SK-MEL-5 (cell line): ENCODE measurements around the gene SOX10. TPM values are rescaled to one million over a fixed set of nuclear protein-coding genes. Genes with fewer than 3 reads are reported as not detected.
A peak's percentile ranks its signal among the peaks of the same experiment; 100 is the strongest.

Experiments
- DNase-seq: peaks from one replicate; pipeline ENCODE4 v3.0.0-alpha.2; 2016; ENCODE audit warnings: low read depth, low spot score
- in situ Hi-C: cut with HindIII; loops from 2 replicates; pipeline ENCODE4 v1.10.0; 2016; ENCODE audit warnings: low sequenced_read_pairs, high pct_unique_total_duplicates, low pct_unique_long_range_greater_than_20kb
- polyA plus RNA-seq, 2 experiments: library from polyadenylated mRNA; depleted of rRNA; stranded (reverse); fragments of >200 nt; gene quantifications; 2 replicates each; pipeline ENCODE4 v1.2.3, GENCODE V29; 2015
- total RNA-seq: library from RNA; depleted of rRNA; stranded (reverse); fragments of >200 nt; shearing (Covaris generic); gene quantifications from 2 replicates; pipeline ENCODE4 v1.2.3, GENCODE V29; 2014; rRNA removed

Gene SOX10
- total RNA-seq = 188 and 199 TPM in 2 replicates
- polyA plus RNA-seq (2015; cell fraction: cytosol; rRNA removed) = 609 and 745 TPM in 2 replicates
- polyA plus RNA-seq (2015; cell fraction: nucleus; rRNA removed) = 250 and 317 TPM in 2 replicates

DNA sequence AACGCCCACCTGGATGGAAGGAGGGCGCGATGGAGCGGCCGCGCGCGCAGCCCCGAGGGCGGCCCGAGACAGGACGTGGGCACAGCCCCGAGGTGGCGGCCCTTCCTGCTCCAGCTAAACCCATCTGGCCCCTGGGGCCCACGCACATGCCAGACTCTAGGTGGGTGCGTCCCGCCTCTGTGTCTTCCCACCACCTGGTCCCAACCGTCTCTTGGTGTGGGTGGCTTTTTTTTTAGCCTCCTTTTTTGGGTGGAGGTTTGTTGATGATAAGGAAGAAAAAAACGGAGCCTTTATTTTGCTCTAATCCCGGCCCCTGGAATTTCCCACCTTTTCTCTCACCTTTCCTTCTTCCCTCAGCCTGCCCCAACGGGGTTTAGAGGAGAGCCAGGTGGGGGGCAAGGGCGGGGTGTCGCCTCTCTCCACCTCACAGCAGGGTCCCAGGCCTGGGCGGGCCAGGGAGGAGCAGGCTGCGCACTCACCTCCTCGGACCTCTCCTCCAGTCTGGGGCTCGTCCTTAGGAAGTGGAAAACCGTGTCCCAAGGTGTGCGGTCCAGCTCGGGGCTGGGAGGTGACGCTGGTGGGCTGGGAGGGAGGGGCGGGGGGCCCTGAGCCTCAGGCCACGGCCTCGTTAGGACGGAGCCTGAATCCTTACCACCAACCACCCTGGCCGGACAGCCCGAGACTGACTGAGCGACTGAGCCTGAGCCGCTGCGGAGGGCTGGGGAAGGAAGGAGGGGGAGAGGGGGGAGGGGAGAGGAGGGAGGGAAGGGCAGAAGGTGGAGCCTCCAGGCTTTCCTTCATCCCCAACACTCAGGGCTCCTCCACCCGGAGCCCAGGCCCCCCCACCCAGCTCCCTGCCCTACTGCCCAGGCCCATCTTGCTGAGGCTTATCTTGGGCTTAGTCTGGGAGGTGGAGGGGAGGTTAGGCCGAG, at the start of gene SOX10:
SOX10 (minus strand) TSS at position 696 of the 932 bp plus-strand sequence. CDS start 771 bp downstream, outside the sequence.
- DNase-seq = peak; percentile 89
- in situ Hi-C loops = no loop called here

DNA sequence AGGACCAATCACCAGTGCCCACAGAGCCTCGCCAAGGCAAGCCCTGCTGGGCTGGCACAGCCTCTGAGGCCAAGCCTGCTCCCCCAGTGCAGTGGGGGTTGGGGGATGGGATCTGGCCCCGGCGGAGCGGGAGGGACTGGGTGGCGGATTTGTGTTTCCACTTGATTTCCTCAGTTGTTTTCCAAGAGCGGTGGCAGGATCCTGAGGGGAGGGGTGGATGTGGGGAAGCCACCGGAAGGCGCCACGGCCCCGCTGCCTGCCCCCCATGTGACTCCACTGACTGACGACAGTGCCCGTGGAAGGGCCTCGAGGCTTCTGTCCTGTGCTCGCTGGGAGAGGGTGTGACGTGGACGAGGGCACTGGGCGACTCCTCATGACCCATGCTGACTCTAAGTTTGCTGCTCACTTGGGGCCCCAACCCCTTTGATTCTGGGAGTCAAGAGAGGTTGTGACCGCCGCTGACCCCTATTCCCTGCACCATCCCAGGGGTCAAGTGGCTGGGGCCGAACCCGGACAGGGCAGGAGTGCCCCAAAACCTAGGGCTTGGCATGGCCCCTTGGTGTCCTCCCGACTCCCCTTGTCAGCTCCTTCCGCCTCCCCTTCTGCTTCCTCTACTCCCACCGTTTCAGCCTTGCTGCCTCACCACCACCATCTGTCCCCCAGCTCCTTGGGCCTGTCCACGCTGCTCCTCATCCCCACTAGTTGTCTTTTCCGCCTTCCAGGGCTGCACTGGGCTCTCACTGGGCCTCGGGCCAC, 49.3 kb upstream of the SOX10 start:
- in situ Hi-C loops = no loop called here
- peak; percentile 94 for DNase-seq

DNA sequence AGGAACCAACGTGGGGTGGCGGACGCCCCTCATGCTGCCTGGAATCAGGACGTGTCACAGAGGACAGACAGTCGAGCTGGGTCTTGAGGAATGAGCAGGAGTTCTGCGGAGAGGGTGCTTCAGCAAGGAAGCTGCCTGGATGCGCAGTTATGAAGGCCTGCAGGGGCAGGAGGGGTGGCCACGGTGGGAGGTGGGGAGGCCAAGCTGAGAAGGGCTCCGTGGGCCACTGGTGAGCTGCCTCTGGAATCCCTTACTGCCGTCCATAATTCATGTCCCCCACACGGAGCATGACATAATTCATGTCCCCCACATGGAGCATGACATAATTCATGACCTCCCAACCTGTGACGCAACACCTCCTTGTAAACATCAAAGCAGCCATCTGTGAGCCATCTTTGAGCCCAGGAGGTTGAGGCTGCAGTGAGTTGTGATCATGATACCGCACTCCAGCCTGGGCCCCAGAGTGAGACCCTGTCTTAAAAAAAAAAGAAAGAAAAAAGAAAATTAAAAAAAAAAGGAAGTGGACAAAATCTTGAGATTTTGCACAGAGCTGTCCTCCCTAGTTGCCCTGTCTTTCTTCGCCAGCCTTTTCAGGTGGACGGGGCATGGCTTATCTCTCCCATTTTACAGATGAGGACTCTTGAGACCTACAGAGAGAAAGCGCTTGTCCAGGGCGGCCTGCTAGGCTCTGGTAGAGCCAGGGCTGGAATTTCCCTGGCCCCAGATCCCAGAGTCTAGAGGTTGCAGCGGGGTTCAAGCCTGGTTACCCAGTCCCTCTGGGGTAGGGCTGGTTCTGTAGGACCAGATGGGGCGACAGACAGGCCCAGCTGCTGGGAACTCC, 48.5 kb upstream of the SOX10 start:
- in situ Hi-C loops = no loop called here

DNA sequence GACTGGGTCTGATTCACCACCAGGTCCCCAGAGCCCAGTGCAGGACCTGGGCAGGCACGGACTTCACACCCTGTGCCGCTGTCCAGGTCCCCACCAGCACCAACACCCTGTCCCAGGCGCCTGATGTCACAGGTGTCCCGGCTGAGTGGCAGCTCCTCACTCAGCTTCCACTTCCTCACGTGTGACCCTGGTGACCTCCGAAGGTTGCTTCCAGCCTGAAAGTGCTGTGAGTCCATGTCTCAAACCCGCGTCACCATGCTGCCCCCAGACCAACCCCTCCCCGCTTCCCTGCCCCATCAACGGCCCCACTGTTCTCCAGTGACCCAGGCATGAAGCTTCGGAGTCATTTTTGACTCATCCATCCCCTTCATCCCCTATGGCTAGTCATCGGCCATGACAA, 47.1 kb upstream of the SOX10 start:
- in situ Hi-C loops = no loop called here
- DNase-seq = no peak

More for the DNA sequence above, 48.5 kb upstream of the SOX10 start:
- no peak for DNase-seq

DNA sequence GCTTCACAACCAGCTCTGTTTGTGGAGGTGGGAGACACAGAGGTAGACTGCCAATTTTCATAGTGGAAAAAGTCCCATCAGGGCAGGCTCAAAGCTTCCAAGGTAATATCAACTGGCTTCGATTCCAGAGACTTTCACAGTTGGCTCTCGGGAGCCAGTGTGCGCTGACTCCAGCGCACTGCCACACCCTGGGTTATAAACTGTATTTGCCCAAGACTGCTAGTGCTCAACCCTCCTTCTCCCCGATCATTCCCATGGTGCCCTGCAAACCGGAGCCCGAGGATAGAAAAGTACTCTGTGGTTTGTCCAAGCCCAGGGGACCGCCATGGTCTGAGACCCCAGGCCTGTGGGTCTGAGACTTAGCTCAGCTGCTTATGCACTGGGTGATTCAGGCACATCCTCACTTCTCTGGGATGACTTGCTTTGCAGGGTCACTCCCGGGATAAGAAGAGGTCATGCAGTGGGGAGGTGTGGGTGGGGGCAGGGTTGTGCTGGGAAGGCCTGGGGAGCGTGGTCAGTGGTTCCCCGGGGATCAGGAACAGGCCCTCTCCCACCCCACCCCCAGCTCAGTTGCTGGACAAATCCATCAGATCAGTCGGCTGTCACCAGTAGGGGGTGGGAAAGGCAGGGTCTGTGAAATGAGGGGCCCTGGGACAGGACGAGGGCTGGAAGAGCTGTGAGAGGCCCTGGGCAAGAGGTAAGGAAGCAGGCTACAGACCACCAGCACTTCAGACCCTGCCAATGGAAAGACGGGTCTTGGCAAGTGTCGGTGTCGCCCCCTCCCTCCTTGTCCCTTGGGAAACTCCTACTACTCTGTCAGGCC, 46.2 kb upstream of the SOX10 start:
- DNase-seq = no peak
- in situ Hi-C loops = no loop called here

DNA sequence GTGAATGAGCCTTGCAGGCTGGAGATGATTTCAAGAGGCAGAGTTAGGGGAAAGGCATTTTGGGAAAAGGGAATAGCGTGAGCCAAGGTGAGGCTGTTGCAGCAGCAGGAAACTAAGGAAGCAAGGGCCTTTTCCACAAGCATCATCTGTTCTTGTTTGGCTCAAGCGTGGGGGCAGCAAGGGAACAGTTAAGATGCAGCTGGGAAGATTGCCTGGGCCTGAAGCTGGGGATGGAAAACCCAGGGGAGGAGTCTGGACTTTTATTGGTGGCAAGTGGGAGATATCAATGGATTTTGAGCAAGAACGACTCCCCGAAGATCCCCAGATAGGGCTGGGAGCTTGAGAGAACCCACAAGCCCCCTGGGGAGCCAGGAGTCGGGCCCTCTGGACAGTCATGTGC, 45.5 kb upstream of the SOX10 start:
- in situ Hi-C loops = no loop called here
- no peak for DNase-seq

DNA sequence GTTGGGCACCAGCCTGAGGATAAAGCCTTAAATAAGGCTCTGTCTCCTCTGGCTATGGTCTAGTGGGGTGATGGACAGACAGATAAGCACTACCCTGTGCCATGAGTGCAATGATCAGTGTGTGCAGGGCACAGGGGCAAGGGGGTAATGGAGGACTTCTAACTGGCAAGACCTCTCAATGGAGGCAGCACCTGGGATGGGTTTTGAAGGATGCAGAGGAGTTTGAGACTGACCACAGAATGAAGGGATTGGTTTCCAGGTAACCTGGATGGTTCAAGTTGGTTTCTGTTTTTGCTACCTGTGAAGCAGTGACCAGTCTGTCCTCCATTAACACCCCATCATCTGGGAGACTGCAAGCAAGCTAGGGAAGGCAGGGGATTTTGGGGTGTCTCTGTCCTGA, 45.0 kb upstream of the SOX10 start:
- in situ Hi-C loops = no loop called here
- no peak for DNase-seq

DNA sequence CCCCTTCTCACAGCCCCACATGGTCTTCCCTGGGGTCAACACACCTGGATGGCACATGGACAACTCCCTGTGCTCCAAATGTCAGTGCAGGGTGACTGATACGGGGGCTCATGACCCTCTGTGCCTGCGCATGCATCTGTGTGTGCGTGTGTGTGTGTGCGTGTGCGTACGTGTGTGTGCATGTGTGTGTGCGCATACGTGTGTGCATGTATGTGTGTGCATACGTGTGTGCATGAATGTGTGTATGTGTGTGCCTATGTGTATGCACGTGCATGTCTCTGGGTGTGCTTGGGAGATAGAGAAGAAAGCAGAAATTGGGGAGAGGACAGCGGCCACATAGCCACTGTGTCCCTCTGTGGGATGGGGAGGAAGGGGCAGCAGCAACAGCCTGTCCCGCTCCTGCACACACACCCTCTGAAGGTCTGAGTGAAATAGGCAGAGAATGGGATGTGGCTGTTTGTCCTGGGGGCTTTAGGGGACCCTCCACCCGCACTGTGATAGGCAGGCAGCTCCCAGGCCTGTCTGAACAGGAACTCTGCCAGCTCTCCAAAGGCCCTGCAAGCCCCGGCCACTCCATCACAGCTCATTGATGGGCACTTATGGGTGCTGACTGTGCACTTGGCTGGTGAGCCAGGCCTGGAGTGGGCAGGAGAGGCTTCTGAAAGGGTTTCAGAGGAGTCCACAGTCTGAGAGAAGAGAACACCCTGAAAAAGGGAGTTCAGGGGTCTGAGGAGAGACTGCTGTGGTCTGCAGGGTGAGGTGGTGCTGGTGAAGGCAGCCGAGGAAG, 44.2 kb upstream of the SOX10 start:
- no peak for DNase-seq

DNA sequence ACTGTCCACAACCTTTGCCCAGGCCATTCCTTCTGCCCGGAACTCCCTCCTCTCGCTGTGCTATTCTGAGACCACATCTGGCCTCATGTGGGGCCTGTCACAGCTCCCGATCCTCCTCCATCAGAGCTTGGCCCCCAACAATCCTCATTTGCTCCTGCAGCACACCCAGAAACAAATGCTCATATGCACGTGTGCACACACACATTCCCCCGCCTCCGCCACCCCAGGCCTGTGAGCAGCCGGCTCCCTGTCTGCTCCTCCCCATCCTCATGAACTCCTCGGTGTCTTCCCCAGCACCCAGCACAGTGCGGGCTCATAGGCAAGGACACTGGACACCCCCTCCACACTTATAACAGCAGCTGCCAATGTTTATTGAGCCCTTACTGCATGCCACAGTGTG, 43.1 kb upstream of the SOX10 start:
- DNase-seq = no peak
- in situ Hi-C loops = no loop called here

More for the DNA sequence above, 44.2 kb upstream of the SOX10 start:
- in situ Hi-C loops = no loop called here

DNA sequence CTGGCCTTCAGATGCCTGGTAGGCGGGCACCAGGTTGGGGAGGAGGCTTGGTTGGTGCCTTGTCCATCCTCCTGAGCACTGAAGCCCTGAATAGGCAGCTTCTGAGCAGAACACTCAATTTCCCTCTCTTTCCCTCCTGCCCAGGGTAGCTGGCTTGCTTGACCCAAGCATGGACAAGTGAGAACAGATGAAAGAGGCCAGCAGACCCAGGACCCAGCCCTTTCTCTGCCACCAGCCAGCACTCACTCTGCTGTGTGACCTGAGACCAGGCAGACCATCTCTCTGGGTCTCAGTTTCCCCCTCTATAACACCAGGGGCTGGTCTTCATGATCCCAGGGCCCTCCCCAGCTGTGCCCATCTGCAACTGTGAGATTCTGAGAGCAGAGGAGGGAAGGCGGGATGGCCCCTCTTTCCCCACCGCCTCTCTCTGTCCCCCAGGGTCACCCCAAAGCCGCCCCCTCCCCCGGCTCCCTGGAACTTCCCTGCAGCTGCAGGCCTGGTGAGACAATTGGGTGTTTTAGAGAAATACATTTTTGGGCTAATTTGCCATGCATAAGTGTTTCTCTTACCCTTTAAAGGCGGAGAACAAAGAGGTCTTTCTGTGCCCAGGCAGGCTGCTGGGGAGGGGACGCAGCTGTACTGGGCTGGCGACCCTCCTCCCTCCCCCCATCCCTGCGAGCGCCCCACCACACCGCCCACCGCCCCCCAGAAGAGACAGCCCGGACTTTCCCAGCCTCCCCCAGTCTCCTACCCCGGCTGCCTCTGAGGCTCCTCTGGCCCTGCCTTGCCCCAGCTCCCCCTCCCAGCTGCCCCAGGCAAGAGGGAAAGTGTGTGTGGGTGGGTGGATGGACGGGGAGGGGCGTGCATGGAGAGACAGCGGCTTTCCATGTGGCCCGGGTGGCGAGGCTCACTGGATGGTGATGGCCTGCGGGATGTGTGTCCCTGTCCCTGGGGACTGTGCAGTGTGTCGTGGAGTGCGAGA, 42.1 kb upstream of the SOX10 start:
- in situ Hi-C loops = no loop called here
- DNase-seq = peak; percentile 54

DNA sequence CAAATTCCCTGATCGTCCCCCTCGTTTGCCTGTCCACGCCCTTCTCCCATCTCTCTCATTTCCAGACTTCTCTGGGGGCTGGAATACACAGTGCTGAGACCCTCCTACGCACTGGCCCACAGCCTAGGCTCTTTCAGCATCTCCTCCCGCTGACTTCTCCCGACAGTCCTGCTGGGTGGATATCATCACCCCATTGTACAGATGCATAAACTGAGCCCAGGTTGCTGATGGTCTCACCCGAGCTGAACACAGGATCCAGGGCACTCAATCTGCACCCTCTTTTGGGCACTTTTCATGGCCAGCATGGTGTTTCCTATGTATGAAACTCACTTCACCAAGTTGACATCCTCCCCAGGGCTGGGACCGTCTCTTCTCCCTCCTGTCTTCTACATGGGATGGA, 41.2 kb upstream of the SOX10 start:
- DNase-seq = no peak
- in situ Hi-C loops = no loop called here

DNA sequence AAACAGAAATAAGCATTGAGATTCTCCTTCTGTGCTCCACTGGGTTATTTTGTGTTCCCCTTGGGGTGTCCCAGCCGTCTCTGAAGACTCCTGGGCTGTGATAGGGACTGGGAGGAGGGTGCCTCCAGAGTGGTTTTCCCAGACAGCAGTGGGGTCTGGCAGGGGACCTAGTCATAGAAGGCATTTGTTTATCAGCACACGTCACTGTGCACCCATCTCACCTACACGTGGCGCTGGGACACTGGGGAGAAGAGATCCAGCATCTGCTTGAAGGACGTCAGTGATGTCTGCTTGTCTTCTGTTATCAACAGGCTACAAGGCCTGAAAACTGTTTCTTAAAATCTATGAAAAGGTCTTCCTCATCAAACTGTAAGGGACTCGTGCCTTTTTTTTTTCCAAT, 38.7 kb upstream of the SOX10 start:
- in situ Hi-C loops = no loop called here
- DNase-seq = no peak

DNA sequence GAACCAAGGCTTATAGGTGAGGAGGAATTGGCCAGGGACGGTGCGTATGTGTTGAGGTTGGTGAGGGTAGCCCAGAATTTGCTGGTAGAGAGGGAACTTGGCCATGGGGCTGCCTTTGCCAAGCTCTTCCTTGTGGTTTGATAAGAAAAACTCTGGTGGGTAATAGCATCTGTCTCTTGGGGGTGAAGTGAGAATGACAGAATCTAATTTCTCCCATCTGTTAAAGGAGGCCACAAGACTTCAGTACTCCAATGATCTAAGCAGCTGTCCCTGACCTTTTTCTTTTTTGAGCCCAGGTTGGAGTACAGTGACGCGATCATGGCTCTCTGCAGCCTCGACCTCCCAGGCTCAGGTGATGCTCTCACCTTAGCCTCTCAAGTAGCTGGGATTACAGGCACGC, 36.9 kb upstream of the SOX10 start:
- in situ Hi-C loops = no loop called here

DNA sequence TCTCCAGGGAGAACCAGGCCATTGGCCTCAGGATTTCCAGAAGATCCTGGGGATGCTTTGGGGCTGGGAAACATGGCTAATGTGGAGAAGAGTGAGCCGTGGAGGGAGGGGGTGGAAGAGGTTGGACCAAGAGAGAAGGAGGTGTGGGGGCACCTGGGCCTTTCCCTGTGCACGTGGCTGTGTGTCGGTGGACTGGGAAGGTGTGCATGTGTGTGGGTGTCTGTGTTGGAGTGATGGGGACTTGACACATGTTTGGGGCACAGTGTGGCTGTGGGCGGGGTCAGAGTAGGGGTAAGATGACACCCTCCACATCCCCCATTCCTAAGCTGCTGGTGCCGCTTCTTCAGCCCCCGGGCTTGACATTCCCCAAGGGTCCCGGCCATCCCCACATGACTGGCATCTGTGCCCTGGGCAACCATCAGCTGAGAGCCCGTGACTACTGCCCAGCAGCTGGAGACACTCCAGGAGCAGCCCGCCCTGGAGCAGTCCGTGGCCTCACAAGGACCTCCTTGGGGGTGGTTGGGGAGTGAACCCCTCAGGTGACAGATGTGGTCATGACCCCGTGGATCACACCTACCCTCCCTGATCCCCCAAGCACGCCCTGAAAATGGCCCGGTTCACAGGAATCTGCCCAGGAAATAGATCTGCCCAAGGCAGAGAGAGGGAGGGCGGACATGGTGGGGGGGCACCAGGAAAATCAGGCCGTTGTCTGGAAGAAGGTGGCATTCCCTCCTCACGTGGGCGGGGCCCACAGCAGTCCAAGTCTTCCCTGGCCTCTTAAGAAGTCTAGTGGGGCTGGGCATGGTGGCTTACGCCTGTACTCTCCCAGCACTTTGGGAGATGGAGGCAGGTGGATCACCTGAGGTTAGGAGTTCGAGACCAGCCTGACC, 34.8 kb upstream of the SOX10 start:
- peak; percentile 98 for DNase-seq
- in situ Hi-C loops = no loop called here

More for the DNA sequence above, 36.9 kb upstream of the SOX10 start:
- DNase-seq = no peak
